A673 (cell line): ENCODE data around the gene PLCB4.

ENCODE experiments used
- CTCF ChIP-seq: fragments of 300-800, 200-600 bp; sonication (generic); conservative IDR thresholded peaks from 2 replicates; pipeline ENCODE4 v1.5.1; 2017; ENCODE audit warnings: low read depth, mild to moderate bottlenecking, antibody characterized with exemption, low read length, moderate library complexity, mixed read lengths
- EZH2 ChIP-seq: fragments of 200-600 bp; sonication (generic); IDR thresholded peaks from 2 replicates; pipeline ENCODE4 v1.6.1; 2017; ENCODE audit warnings: borderline replicate concordance, low read depth, mild to moderate bottlenecking, mixed read lengths, antibody characterized with exemption, low read length; ENCODE audit not compliant: poor library complexity, severe bottlenecking

- TF ChIP-seq CTCF (no peak), EZH2 (no peak)
These were observed 7.6 kb downstream of the PLCB4 start for GRCh38 chr20:9076440-9076839.
